HG02623 (cell line): ENCODE measurements around the gene PEX10.
"Not testable (repeated sequence)": the region's sequence is repeated elsewhere in the genome, so short reads cannot be mapped to it uniquely, and the experiment has no call there.

Source experiments
- ATAC-seq: cut with Tn5 transposase; IDR thresholded peaks from one replicate; pipeline ENCODE4 v1.9.1; 2021; ENCODE audit warnings: moderate library complexity; ENCODE audit not compliant: unreplicated experiment

PEX10 gene

GRCh38 chr1:2443277-2444137, 31.1 kb upstream of the PEX10 start:
- ATAC-seq, result no peak

- ATAC-seq, result no peak
These were observed 30.3 kb upstream of the PEX10 start for GRCh38 chr1:2442661-2443060.

GRCh38 chr1:2441746-2442145, 29.4 kb upstream of the PEX10 start:
- no peak for ATAC-seq

- not testable (repeated sequence) for ATAC-seq
These were observed 28.0 kb upstream of the PEX10 start for GRCh38 chr1:2440346-2440745.

- ATAC-seq, result no peak
These were observed 27.0 kb upstream of the PEX10 start for GRCh38 chr1:2439369-2439768.

GRCh38 chr1:2438641-2439040, 26.3 kb upstream of the PEX10 start:
- ATAC-seq, result no peak

GRCh38 chr1:2438038-2438437, 25.7 kb upstream of the PEX10 start:
- no peak for ATAC-seq

GRCh38 chr1:2437617-2438016, 25.3 kb upstream of the PEX10 start:
- no peak for ATAC-seq

- ATAC-seq, result no peak
These were observed 24.5 kb upstream of the PEX10 start for GRCh38 chr1:2436876-2437275.

GRCh38 chr1:2435746-2436355, 23.5 kb upstream of the PEX10 start:
- no peak for ATAC-seq

GRCh38 chr1:2435091-2435490, 22.7 kb upstream of the PEX10 start:
- no peak for ATAC-seq

- ATAC-seq, result no peak
These were observed 21.7 kb upstream of the PEX10 start for GRCh38 chr1:2433936-2434655.

- no peak for ATAC-seq
These were observed 20.8 kb upstream of the PEX10 start for GRCh38 chr1:2433196-2433595.

GRCh38 chr1:2432441-2432844, 20.1 kb upstream of the PEX10 start:
- no peak for ATAC-seq

GRCh38 chr1:2431518-2431917, 19.2 kb upstream of the PEX10 start:
- no peak for ATAC-seq

GRCh38 chr1:2431103-2431502, 18.7 kb upstream of the PEX10 start:
- no peak for ATAC-seq

GRCh38 chr1:2430592-2430973, 18.2 kb upstream of the PEX10 start:
- ATAC-seq, result no peak

GRCh38 chr1:2429780-2430591, 17.6 kb upstream of the PEX10 start:
- no peak for ATAC-seq

GRCh38 chr1:2428490-2428889, 16.1 kb upstream of the PEX10 start:
- ATAC-seq, result no peak

- no peak for ATAC-seq
These were observed 15.6 kb upstream of the PEX10 start for GRCh38 chr1:2427976-2428375.

GRCh38 chr1:2427051-2427450, 14.7 kb upstream of the PEX10 start:
- ATAC-seq, result no peak
